ENCODE results near the gene C1orf94.
"Not testable (repeated sequence)": the region's sequence is repeated elsewhere in the genome, so short reads cannot be mapped to it uniquely, and the experiment has no call there.

The C1orf94 gene

DNA sequence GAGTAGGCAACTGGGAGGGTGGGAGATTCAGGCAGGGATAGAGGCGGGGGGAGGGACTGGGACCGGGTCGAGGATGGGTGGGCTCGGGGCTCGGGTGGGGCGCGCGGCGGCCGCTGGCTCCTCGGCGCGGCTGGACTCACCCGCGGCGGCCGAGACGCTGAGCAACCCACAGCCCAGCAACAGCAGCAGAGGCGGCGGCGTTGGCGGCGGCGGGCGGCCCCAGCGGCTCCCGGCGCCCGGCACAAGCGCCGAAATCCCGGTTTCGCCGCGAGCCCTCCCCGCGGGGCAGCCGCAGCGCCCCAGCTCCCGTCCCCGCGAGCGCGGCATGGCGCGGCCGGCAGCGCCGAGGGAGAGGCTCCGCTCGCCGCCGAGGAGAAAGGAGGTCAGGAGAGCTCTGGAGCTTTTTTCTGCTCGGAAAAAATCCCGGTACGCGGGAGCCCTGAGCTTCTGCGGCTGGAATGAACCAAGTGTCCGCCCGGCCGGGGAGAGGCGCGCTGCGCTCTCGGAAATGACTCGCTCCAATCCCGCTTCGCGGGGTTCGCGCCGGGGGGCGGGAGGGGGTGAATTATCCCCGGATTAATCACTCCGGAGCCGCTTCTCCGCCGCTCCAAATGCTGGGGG is 11.8 kb upstream of the C1orf94 start, which contains the start of gene CSMD2:
Gene CSMD2, minus strand, starts transcription at position 460 of the 621 bp plus-strand sequence. Its CDS starts 133 bp downstream, at position 327.
- DNase-seq (ENCODE audit: low spot score), result peak; percentile 11

DNA sequence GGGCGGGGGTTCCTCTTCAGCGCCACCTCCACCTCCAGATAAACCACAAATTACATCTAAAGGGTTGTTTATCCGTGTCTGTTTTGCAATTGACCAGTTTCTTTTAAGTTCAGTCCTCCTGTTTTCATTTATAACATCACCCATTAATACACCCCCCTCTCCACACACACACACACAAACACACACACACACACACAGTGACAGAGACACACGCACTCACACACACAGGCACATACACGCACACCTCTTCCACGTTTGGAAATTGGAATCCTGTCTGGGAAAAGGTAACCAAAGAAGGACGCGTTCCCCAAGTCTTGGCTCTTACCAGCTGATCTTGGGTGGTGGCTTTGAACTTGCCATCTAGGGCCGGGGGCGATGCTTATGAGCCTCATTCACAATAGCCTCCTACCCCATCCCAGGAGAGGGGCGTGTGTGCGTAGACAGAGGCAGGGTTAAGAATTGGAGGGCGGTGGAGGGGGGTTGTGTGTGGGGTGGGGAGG is 11.2 kb upstream of the C1orf94 start:
- no peak for DNase-seq (ENCODE audit: low spot score)

DNA sequence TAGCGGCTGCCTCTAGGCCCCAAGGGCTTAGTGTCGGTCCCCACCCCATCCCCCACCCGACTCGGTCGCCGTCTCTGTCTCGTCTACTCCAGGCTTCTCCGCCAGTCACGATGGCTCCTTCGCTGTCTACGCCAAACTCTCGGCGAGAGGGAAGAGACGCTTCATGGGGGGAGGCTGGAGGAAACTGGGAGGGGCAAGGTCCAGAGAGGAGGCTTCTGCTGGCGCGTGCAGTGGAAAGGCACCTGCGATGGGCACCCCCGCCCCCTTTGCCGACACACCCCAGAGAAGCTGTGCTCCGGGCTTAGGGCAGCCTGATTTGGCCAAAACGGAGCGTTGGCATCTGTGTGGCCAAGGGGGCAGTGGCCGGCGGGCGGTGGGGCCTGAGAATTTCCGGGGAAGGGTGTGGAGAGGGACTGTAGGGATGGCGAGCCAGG is 10.5 kb upstream of the C1orf94 start:
- no peak for DNase-seq (ENCODE audit: low spot score)

DNA sequence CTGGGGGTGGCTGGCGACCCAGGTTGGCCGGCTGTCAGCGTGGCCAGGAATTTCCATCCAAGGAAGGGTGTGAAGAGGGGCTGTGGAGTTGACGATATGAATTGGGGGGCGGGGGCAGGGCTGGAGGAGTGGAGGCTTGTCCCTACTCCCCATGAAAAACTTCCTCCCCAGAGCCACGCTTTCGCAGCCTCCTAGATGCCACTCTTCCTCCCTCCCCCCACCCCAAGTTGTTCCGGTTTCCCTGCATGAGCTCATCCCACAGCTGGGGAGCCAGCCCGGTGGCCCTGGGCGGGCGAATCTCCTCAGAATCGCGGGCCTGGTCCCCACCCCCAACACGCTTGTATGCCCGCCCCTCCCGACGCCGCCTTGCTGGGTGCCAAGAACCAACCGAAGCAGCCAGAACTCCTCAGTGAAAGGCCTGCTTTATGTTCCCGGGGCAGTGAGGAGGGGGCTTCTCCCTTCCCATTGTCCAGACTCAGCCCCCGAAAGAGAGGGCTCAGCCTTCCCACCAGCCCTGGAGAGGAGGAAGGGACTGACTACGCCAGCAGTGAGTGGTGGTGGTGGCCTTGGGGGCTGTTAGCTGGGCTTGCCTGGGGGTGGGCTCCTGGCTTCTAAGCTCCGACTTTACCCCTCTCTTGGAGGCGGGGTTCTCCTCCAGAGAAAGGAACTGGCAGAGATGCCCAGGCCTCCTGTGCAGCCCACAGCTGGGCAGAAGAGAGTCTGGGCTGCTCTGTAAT is 9.9 kb upstream of the C1orf94 start:
- no peak for DNase-seq (ENCODE audit: low spot score)

DNA sequence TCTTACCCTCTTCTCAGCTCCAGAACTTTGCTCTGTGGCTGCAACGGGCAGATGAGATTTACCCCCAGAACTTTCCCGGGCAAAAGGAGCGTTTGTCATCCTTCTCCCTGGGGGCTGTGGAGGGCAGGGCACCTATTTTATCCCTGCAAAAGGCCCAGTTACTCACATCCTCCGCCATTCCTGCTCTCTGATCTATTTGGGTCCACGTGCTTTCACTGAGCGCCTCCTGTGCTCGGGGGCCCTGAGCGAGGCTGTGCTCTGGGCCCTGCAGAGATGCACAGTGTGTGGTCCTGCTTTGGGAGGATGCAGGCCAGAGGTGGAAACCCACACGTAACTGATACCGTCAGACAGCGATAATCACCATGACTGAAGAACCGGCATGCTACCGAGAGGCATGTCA is 9.3 kb upstream of the C1orf94 start:
- DNase-seq (ENCODE audit: low spot score), result no peak

DNA sequence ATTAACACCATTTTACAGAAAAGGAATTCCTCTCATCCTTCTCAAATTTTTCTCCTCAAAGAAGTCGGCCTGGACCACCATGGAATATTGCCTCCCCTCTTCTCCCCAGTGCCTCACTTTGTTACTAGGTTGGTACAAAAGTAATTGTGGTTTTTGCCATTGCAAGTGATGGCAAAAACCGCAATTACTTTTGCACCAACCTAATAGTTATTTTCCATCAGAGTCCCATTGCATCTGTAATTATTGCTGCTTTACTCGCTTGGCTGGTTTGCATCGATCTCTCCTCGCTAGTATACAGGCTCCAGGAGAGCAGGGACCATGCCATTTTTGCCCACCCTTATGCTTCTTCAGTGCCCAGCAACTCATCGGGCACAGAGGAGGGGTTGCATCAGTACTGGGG is 963 bp upstream of the C1orf94 start:
- no peak for DNase-seq (ENCODE audit: low spot score)

DNA sequence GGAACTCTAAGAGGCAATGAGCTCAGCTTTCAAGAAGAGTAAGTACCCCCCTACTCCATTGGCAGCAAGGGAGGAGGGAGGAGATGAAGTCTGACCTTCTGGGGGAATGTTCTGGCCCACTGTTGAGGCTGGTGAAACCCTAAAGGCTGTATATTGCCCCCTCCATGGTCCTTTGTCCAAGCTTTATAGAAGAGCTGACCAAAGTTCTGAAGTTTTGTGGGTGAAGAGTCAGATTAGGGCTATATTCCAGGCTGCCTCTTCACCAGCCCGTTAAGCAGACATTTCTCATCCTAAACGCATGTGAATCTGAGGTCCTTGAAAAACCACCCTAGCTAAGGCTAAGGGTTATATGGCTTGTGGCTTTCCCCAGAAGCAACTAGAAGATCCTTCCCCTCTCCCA is 1.4 kb downstream of the C1orf94 start:
- no peak for DNase-seq (ENCODE audit: low spot score)

DNA sequence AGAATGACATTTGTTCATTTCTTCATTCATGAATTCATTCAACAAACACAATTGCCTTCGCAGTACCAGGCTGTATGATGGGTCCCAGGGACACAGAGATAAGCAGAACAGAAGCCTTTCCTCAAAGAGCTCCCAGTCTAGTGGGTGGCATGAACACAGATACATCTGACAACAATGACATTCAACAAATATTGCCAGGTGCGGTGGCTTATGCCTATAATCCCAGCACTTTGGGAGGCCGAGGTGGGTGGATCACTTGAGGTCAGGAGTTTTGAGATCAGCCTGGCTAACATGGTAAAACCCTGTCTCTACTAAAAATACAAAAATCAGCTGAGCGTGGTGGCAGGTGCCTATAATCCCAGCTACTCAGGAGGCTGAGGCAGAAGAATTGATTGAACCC is 6.7 kb downstream of the C1orf94 start:
- not testable (repeated sequence) for DNase-seq (ENCODE audit: low spot score)

DNA sequence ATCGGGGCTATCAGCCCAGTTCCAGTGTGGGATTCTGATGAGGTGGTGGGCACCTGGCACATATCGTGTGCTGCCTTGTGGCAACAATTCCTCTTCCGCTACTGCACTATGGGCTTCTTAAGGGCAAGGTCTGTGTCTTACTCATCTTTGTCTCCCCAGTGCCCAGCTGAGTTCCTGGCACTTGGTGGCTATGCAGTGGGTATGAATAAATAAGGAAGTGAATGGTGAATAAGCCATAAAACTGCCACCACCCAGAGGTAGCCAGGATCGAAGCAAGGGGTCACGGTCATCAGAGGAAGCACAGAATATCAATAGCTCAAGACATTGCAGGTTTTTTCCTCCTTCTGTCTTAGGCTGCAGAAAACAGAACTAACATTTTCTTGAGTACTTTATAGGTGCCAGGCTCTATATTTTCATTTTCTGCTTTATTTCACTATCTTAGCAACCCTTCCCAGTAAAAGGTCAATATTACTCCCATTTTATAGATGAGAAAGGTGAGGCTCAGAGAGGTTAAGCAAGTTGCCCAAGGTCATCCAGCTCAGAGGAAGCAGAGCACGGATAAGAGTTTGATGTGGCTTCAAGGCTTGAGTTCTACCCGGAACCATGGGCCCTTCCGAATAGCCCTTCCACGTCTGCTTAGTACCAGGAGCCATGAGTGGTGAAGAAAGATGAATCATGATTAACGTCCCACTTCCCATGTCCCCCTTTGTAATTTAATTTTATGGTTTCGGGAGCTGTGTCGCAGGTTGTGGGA is 10.2 kb downstream of the C1orf94 start:
- no peak for DNase-seq (ENCODE audit: low spot score)

DNA sequence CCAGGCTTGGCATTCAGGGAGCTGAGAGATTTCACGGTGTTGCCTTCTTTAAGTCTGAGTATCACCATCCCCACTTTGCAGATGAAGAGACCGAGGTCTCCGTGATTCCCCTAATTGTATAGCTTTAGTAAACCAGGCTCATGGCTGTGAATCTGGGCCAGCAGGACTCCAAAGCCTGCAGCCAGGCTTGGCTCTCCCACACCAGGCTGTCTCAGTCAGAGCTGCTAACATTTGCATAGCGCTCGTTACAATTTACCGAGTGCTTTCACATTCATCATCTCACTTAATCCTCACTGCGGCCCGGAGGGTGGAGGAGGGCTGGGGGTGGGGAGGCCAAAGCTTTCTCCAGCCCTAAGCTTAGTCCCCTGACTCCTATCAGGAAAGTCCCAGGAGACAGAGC is 11.7 kb downstream of the C1orf94 start:
- no peak for DNase-seq (ENCODE audit: low spot score)

DNA sequence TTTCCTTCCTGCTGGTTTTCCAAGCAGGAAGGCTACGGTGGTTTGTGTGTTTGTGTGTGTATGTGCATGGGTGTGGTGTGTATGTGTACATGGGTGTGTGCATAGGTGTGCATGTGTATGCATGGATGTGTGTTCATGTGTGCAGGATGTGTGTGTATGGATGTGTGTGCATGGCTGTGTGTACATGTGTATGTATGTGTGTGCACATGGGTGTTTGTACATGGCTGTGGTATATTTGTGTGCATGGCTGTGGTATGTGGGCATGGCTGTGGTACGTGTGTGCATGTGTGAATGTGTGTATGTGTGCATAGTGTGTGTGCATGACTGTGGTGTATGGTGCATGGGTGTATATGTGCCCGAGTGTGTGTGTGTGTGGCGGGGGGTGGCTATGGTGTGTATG is 12.3 kb downstream of the C1orf94 start:
- no peak for DNase-seq (ENCODE audit: low spot score)

DNA sequence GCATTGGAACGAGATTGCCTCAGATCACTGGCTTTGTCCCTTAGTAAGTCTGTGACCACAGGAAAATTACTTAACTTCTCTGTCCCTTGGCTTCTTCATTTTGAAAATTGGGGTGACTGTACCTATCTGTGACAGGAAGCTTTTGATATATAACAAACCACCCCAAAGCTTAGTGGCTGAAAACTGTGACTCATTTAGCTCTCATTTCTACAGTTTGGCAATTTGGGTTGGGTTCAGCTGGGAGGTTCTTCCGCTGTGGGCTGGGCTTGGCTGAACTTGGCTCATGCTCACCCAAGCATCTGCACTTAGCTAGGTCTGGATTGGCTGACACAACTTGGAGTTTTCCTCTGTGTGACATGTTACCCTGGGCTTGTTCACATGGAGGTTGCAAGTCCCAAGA is 14.0 kb downstream of the C1orf94 start:
- peak; percentile 42 for DNase-seq (ENCODE audit: low spot score)

DNA sequence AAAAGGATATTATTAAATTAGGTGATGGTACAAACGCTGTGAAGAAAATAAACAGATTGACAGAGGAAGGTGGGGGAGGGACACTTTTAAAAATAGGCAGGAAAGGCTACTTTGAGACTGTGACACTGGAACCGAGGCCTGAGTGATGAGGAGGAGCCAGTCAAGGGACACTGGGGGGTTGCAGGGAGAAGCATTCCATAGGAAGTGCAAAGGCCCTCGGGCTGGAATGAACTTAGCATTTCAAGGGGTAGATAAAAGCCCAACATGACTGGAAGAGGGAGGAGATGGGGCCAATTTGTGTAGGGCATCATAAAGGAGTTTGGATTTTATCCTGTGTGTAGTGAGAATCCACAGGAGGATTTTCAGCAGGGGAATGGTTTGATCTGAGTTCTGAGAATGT is 15.9 kb downstream of the C1orf94 start:
- DNase-seq (ENCODE audit: low spot score), result no peak

DNA sequence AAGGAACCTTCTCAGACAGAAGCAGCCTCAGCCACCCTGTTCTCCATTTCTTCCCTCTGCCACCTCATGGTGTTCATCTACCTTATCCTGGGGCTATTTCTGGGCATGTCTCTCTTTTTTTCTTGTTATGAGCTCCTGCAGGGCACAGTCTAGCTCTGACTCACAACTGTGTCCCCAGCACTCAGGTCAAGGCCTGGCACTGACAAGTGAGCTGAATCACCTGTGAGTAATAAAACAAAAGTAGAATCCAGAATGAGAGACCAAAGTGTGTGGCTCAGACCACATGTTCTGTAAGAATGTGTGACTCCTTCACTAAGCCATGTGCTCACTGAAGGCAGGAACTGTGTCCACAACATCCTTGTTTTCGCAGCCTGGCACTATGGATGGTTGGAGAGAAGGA is 23.2 kb downstream of the C1orf94 start:
- peak; percentile 57 for DNase-seq (ENCODE audit: low spot score)

DNA sequence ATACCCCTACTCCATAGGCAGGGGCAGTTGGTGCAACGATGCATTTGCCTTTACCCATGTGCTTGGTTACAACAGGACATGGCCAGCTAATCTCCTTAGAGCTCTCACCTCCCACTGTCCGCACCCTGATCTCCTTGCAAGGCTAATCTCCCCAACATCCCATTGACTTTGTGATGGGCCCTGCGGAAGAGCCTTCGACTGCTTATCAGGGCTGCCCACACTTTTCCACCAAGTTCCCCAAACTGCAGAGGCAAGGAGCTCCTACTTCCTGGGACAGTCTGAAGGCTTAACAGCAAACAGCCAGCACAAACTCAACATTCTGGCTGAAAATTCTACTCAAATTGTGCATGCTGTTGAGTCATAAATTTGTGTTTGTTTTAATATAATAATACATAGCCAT is 36.0 kb downstream of the C1orf94 start:
- no peak for DNase-seq (ENCODE audit: low spot score)

DNA sequence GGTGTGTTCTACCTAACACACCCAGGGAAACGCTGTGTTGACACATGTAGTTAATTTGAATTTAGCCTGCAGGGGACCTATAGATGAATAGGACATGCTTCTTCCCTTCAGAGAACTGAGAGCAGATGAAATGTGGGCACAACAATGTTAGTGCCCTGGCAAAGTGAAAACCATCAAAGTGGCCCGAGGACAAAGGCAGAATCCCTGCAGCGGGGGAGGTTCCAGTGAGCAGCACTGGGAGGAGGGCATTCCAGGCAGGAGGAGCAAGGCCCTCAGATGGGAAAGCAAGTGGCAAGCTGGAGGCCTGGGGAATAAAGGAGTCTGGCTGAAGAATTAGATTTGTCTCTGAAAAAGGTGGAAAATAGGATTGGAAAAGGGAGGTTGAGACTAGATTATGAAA is 37.2 kb downstream of the C1orf94 start:
- DNase-seq (ENCODE audit: low spot score), result no peak

DNA sequence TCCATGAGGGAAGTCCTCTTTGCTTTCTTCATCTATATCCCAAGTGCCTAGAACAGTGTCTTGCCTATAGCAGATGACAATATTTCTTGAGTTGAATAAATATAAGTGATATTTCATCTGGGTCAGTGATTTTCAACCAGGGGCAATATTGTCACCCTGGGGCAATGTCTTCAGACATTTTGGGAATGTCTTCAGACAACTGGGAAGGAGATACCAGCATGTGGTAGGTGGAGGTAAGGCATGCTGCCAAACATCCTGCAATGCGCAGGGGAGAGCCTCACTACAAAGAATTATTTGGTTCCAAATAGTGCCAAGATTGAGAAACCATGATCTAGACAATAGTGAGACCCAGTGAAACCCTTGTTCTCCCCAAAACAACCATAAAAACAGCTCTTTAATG is 54.7 kb downstream of the C1orf94 start:
- no peak for DNase-seq (ENCODE audit: low spot score)

DNA sequence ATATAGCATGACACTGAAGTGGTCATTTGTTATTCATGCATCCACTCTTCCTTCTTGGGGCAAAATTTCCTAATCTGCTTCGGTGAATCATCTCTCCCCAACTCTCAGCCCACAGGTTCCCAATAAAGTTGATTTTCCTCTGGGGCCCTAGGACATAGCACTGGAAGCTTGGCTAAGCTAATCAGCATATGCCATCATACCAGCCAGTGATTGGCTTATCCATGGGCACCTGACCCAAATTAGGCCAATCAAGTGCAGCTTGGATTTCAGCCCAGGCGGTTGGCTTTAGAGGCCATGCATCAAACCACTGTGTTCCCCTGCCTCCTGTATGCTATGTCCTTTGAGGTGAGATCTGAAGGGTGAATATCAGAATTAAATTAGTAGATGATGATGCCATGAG is 58.9 kb downstream of the C1orf94 start:
- no peak for DNase-seq (ENCODE audit: low spot score)

DNA sequence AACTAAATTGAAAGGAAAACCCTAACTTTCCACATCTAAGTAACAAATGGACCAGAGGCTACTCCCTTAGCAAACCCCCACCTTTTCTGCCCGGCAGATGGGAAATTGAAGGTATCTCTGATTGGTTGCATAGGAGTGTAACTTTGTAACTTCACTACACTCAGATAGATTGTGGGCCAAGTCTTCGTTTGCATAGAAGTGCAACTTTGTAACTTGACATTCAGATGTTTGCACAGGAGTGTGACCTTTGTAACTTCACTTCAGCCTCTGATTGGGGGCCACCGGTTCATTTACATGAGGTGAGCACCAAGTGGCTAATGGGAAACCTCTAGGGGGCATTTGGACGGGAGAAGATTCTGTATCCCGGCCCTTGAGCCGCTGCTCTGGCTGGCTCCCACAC is 59.4 kb downstream of the C1orf94 start:
- no peak for DNase-seq (ENCODE audit: low spot score)

DNA sequence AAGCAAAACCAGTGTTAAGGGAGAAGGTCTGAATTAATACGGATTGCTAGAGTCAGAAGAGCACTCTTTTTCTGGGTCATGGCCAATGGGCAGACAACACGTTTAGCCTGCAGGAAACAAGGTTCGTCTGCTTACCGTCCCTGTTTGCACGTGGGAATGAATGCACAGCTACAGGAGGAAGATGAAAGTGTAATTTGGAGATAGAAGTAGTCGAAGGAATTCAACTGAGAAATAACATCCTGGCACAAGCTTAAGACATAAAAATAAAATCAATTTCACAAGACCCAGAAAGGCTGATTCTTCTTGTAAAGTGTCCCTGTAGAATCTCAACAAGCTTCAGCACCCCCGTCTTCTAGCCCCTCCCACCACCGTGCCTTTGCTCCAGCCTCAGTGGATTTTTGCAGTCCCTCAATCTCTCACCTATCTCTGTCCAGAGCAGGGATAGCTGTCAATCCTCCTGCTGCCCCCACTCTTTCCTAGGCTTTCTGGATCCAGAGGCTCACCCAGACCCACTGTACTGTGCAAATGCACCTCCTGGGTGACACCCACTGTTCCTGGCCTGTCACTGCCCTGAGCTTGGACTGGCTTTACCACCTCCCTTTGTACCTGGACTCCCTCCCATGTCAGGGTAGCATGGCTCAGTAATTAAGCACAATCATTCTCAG is 60.6 kb downstream of the C1orf94 start:
- no peak for DNase-seq (ENCODE audit: low spot score)

DNA sequence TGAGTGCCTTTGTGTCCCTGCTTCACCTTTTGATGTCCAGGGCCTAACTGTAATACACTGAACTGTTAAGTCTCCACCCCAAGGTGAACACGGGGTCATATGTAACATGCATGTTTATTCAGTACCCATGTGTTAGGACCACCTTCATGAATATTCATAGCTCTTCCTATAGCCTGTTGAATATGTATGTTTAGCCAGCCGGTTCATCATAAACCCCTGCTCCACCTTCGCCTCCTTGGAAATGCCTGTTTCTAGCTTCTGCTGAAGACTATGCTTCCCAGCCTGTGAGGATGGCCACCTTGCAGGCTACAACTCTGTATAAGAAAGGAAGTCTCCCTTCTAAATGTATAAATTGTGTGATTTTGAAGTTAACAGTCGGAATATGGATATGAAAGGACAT is 69.3 kb downstream of the C1orf94 start:
- DNase-seq (ENCODE audit: low spot score), result no peak

DNA sequence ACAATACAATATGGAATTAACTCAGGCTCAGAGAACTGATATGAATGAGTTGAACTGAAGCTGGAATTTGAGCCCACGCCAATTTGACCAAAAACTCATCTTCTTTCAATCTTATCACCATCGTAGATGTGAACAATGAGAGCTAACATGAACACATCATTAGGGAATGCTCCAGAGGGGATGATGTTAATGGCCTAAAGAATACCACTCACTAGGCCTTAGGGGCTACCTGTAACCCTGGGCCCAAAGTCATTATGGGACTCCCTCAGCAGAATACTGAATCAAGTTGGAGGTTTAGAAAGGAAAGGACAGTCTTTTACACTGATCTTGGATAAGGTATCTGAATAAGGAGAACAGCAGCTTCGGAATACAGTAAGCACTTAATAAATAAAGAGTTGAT is 73.6 kb downstream of the C1orf94 start:
- DNase-seq (ENCODE audit: low spot score), result no peak

Measured in SW480 (cell line).